ENCODE data around the gene ID2. TPM values are rescaled to one million over a fixed set of nuclear protein-coding genes. Genes with fewer than 3 reads are reported as not detected.

The ID2 gene
- total and polyA plus RNA-seq, 10 of the 15 experiments (the other 5 are each of a cell fraction or from before 2014, with no cell fraction given) = 39.0 to 613 (median 73.6) TPM

- H3K27me3 ChIP-seq (replicated peaks in 1 of 2; ENCODE audit: control insufficient read depth in 2 of 2, insufficient read depth in 2 of 2, low read length in 1 of 2) = no peaks in the 10 kb centered on the region
- peaks cover 5% of the 10 kb centered on the region for H3K4me1 ChIP-seq (ENCODE audit: control insufficient read depth, insufficient read depth, low read length)
- ATAC-seq (no peak), DNase-seq (ENCODE audit: low read depth, low spot score) (no peak), FAIRE-seq (no peak)
- WGBS (ENCODE audit: insufficient coverage, insufficient replicate concordance, low lambda C conversion rate, missing lambda C conversion rate) = 33% methylated on average over 6 of the region's 6 CpGs
- H3K27ac ChIP-seq (ENCODE audit: control insufficient read depth, insufficient read depth) = no peak overlapping the region
- ChIA-PET CTCF (interaction anchor here (0.6 kb wide), 1 partner anchor 837 kb away, joined by 3 read pairs; no protein-coding TSS in a partner anchor), RAD21 (ENCODE audit: unreplicated experiment) (interaction anchor here (1.7 kb wide), 1 partner anchor 27 kb away, joined by 4 read pairs; the partner anchor contains the start of gene ID2), POLR2A (interaction anchor here (1.0 kb wide), 1 partner anchor 28 kb away, joined by 3 read pairs; the partner anchor contains the start of gene ID2), SMC1A (ENCODE audit: uncharacterized antibody, unreplicated experiment) (interaction anchor here (1.1 kb wide), 1 partner anchor 25 kb away, joined by 3 read pairs; no protein-coding TSS in a partner anchor)
- no peak overlapping the region for H3K4me3 ChIP-seq
- intact Hi-C loops (cut with micrococcal nuclease; ENCODE audit: unreplicated experiment) = no loop called here
- no peaks in the 10 kb centered on the region for H4K20me1 ChIP-seq (ENCODE audit: control insufficient read depth, insufficient read depth)
- in situ Hi-C loops (cut with MboI) = no loop called here
- H2AFZ ChIP-seq (ENCODE audit: control insufficient read depth, low read depth, low read length) = no peak overlapping the region
- H3K9ac ChIP-seq (ENCODE audit: control insufficient read depth, insufficient read depth, low read length) = no peak overlapping the region
- H3K79me2 ChIP-seq (ENCODE audit: control insufficient read depth, insufficient read depth, low read length) = no peaks in the 10 kb centered on the region
- no peaks in the 10 kb centered on the region for H3K36me3 ChIP-seq (ENCODE audit: control insufficient read depth in 2 of 2, insufficient read depth in 2 of 2, low read length in 1 of 2)
- no peak overlapping the region for H3K4me2 ChIP-seq (ENCODE audit: control insufficient read depth, insufficient read depth)
- TF ChIP-seq GABPA (IDR thresholded peaks at IDR 0.05; ENCODE audit: low read depth) = no peak
- TF ChIP-seq CBFB (IDR thresholded peaks at IDR 0.05; ENCODE audit: low read depth) = no peak
- TF ChIP-seq SPI1 (IDR thresholded peaks at IDR 0.05; ENCODE audit: borderline replicate concordance, insufficient read depth, low read depth, low read length) = no peak
- no peak for TF ChIP-seq TBL1XR1 (IDR thresholded peaks at IDR 0.05; ENCODE audit: low read depth, low read length)
- TF ChIP-seq POLR2AphosphoS2 (IDR thresholded peaks at IDR 0.05; ENCODE audit: low read depth, low read length) = no peak
- no peak for TF ChIP-seq MTA3 (IDR thresholded peaks at IDR 0.05; ENCODE audit: borderline replicate concordance, low read length)
- no peak for TF ChIP-seq HCFC1 (IDR thresholded peaks at IDR 0.05; ENCODE audit: low read length)
- no peak for TF ChIP-seq MXI1 (IDR thresholded peaks at IDR 0.05; ENCODE audit: low read depth, low read length)
- no peak for TF ChIP-seq IRF3 (IDR thresholded peaks at IDR 0.05)
- TF ChIP-seq SMAD1 (IDR thresholded peaks at IDR 0.05; ENCODE audit: low read depth, partially characterized antibody) = no peak
- no peak for TF ChIP-seq ATF3 (IDR thresholded peaks at IDR 0.05; ENCODE audit: borderline replicate concordance, extremely low read depth, low read depth, low read length)
- H3K9me3 ChIP-seq (replicated peaks; ENCODE audit: control insufficient read depth, insufficient read depth, low read length) = no peaks in the 10 kb centered on the region; the same call in 2 of the 3 replicates
- BruUV-seq (replicated peaks) = no TSS peak
Measured at GRCh38 chr2:8654041-8654440, 27.8 kb upstream of the ID2 start.

All from GM12878 (cell line).